Gastroesophageal sphincter (tissue), 4 donors: ENCODE data around the gene GGT6. TPM values are rescaled to one million over a fixed set of nuclear protein-coding genes. Genes with fewer than 3 reads are reported as not detected.
A peak's percentile ranks its signal among the peaks of the same experiment; 100 is the strongest.

Experiments
- ATAC-seq: fragments of 150-250 bp; one replicate; pipeline ENCODE4 v1.9.1; 2016; ENCODE audit warnings: mild to moderate bottlenecking, moderate library complexity
- H3K27ac ChIP-seq, 4 donors: fragments of 200-600 bp; sonication (generic) in 3 of 4; 1 replicate in 3 of 4; 2 replicates in 1 of 4; pipeline ENCODE4 v1.5.1; 2016 to 2019
- H3K27me3 ChIP-seq: fragments of 200-600 bp; sonication (generic); one replicate; pipeline ENCODE4 v1.5.1; 2019
- H3K36me3 ChIP-seq, 2 donors: fragments of 200-600 bp; sonication (generic); one replicate each; pipeline ENCODE4 v1.5.1; 2019; ENCODE audit warnings: control low read depth in 1 of 2
- H3K4me1 ChIP-seq, 3 donors: fragments of 200-600 bp; sonication (generic); 1 replicate in 2 of 3; 2 replicates in 1 of 3; pipeline ENCODE4 v1.5.1; 2016 to 2019; ENCODE audit warnings: control low read depth in 2 of 3
- H3K4me3 ChIP-seq, 2 donors: fragments of 200-600 bp; sonication (generic); one replicate each; pipeline ENCODE4 v1.5.1; 2019; ENCODE audit warnings: mild to moderate bottlenecking in 1 of 2, moderate library complexity in 1 of 2
- H3K9me3 ChIP-seq, 3 donors: fragments of 200-600 bp; sonication (generic); one replicate each; pipeline ENCODE4 v1.5.1; 2017 to 2019; ENCODE audit warnings: control low read depth in 2 of 3
- CTCF ChIP-seq, 4 experiments: fragments of 200-600 bp in 2 of 4; fragments of 450-650 bp in 2 of 4; sonication (generic) in 1 of 4; IDR thresholded peaks; one replicate each; pipeline ENCODE4 v1.5.1; 2017 to 2019; ENCODE audit warnings: antibody characterized with exemption in 4 of 4, mild to moderate bottlenecking in 2 of 4, moderate library complexity in 2 of 4
- EP300 ChIP-seq: sonication (generic); formaldehyde crosslinking; IDR thresholded peaks from one replicate; pipeline ENCODE4 v1.6.1; 2017; ENCODE audit warnings: antibody characterized with exemption, mild to moderate bottlenecking
- POLR2A ChIP-seq, 2 donors: fragments of 450-650 bp; IDR thresholded peaks; one replicate each; pipeline ENCODE4 v1.6.1; 2017; ENCODE audit warnings: antibody characterized with exemption in 2 of 2, mild to moderate bottlenecking in 2 of 2, moderate library complexity in 1 of 2
- POLR2AphosphoS5 ChIP-seq: sonication (generic); formaldehyde crosslinking; IDR thresholded peaks from one replicate; pipeline ENCODE4 v1.6.1; 2017; ENCODE audit warnings: antibody characterized with exemption
- WGBS, 2 donors: methylation state at CpG; one replicate each; pipeline ENCODE4 v1.1.5; 2018; ENCODE audit warnings: low coverage in 1 of 2; 5-methylcytosine and 5-hydroxymethylcytosine counted together
- total RNA-seq, 4 donors: library from RNA; depleted of rRNA; stranded (reverse); fragments of >200 nt; gene quantifications; one replicate each; pipeline ENCODE4 v1.1.0, GENCODE V29; 2016

The GGT6 gene
- total RNA-seq, 4 donors from 2014 or later: 0.27 to 5.9 (median 0.47) TPM; not detected in 1

- H3K27ac ChIP-seq: peak overlapping the region in 1 of 4 donors; percentile 12
- 100% methylated on average over 1 of the region's 11 CpGs; no CpG with 5 or more reads in 1 of the 2 donors for WGBS, 2 donors
- ATAC-seq: no peak
Observed at GRCh38 chr17:4514779-4515178, 45.6 kb downstream of the GGT6 start.

GRCh38 chr17:4514206-4514605 is 46.2 kb downstream of the GGT6 start:
- no peak for ATAC-seq
- H3K27me3 ChIP-seq: no peaks in the 10 kb centered on the region
- no peak overlapping the region for H3K27ac ChIP-seq
- H3K4me3 ChIP-seq: no peak overlapping the region
- no peaks in the 10 kb centered on the region for H3K9me3 ChIP-seq
- 60 to 80% methylated on average over 1 to 2 of the region's 7 CpGs for WGBS, 2 donors
- peaks cover 0 to 43% (median 3%) of the 10 kb centered on the region in 3 donors for H3K4me1 ChIP-seq
- no peaks in the 10 kb centered on the region for H3K36me3 ChIP-seq
- no peak for TF ChIP-seq CTCF (IDR thresholded peaks at IDR 0.05)
- no peak for TF ChIP-seq POLR2A (IDR thresholded peaks at IDR 0.05)
- TF ChIP-seq POLR2AphosphoS5: no peak
- no peak for TF ChIP-seq EP300

More at GRCh38 chr17:4514779-4515178, 45.6 kb downstream of the GGT6 start:
- Histone ChIP-seq H3K36me3 (no peaks in the 10 kb centered on the region), H3K9me3 (no peaks in the 10 kb centered on the region), H3K4me1 (peaks cover 0 to 41% (median 3%) of the 10 kb centered on the region in 3 donors), H3K27me3 (no peaks in the 10 kb centered on the region), H3K4me3 (no peak overlapping the region)
- TF ChIP-seq EP300 (no peak), CTCF (IDR thresholded peaks at IDR 0.05) (no peak), POLR2A (IDR thresholded peaks at IDR 0.05) (no peak), POLR2AphosphoS5 (no peak)

- Histone ChIP-seq H3K36me3 (no peaks in the 10 kb centered on the region), H3K27me3 (no peaks in the 10 kb centered on the region), H3K4me1 (peaks cover 0 to 46% (median 0%) of the 10 kb centered on the region in 3 donors), H3K4me3 (no peak overlapping the region), H3K27ac (peak overlapping the region in 1 of 4 donors; percentile 47), H3K9me3 (no peaks in the 10 kb centered on the region)
- ATAC-seq: no peak
- TF ChIP-seq EP300: no peak
- no peak for TF ChIP-seq POLR2A (IDR thresholded peaks at IDR 0.05)
- TF ChIP-seq CTCF (IDR thresholded peaks at IDR 0.05): no peak
- no peak for TF ChIP-seq POLR2AphosphoS5
- WGBS, 2 donors: 78 to 100% methylated on average over 1 to 8 of the region's 24 CpGs
Observed at GRCh38 chr17:4513113-4514032, 47.0 kb downstream of the GGT6 start.

GRCh38 chr17:4512156-4513112 is 47.9 kb downstream of the GGT6 start:
- H3K27ac ChIP-seq: peak overlapping the region in 2 of 4 donors; percentile 41 to 68
- no peak overlapping the region for H3K4me3 ChIP-seq
- no peaks in the 10 kb centered on the region for H3K27me3 ChIP-seq
- H3K9me3 ChIP-seq: no peaks in the 10 kb centered on the region
- 87% methylated on average over 11 of the region's 31 CpGs; no CpG with 5 or more reads in 1 of the 2 donors for WGBS, 2 donors
- no peak for TF ChIP-seq CTCF (IDR thresholded peaks at IDR 0.05)
- TF ChIP-seq EP300: no peak
- no peak for TF ChIP-seq POLR2A (IDR thresholded peaks at IDR 0.05)
- no peak for TF ChIP-seq POLR2AphosphoS5
- no peaks in the 10 kb centered on the region for H3K36me3 ChIP-seq
- peaks cover 0 to 46% (median 0%) of the 10 kb centered on the region in 3 donors for H3K4me1 ChIP-seq
- ATAC-seq: no peak
